Measurements from ENCODE around the gene KIF4B.
"Not testable (repeated sequence)": the region's sequence is repeated elsewhere in the genome, so short reads cannot be mapped to it uniquely, and the experiment has no call there.

KIF4B gene

DNA sequence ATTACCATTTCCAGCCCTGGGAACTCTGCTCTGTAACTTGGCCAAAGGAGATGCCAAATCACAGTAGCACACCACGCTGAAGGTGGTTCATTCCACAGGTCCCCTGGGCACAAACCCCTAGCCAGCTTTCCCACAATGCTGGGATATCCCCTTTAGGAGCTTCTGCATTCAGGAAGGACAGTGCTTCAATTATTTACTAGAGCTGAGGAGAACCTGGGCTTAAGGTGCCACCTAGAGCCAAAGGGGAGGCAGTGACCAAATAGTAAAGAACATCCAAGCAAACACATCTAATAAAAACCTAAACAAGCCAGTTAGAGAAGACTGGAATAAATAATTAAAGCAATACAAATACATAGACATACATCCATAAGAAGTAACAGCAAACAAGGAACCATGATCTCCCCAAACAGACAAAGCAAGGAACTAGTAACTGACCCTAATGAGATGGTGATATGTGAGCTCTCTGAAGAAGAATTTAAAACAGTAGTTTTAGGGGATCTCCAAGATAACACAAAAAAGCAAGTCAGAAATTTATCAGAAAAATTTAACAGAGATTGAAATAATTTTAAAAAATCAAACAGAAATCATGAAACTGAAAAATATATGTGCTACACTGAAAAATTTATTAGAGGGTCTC lies 14.6 kb downstream of the KIF4B start:
- peak; percentile 13 for DNase-seq

GRCh38 chr5:155029240-155029639 lies 15.7 kb downstream of the KIF4B start:
- Histone ChIP-seq H3K27me3 (ENCODE audit: insufficient read depth, low read depth, severe bottlenecking) (no peaks in the 10 kb centered on the region), H3K9me3 (ENCODE audit: severe bottlenecking) (peaks cover 3% of the 10 kb centered on the region), H3K4me3 (ENCODE audit: low read depth, low read length) (no peak overlapping the region), H3K36me3 (no peaks in the 10 kb centered on the region), H3K27ac (no peak overlapping the region)
- TF ChIP-seq, protein P1, sequence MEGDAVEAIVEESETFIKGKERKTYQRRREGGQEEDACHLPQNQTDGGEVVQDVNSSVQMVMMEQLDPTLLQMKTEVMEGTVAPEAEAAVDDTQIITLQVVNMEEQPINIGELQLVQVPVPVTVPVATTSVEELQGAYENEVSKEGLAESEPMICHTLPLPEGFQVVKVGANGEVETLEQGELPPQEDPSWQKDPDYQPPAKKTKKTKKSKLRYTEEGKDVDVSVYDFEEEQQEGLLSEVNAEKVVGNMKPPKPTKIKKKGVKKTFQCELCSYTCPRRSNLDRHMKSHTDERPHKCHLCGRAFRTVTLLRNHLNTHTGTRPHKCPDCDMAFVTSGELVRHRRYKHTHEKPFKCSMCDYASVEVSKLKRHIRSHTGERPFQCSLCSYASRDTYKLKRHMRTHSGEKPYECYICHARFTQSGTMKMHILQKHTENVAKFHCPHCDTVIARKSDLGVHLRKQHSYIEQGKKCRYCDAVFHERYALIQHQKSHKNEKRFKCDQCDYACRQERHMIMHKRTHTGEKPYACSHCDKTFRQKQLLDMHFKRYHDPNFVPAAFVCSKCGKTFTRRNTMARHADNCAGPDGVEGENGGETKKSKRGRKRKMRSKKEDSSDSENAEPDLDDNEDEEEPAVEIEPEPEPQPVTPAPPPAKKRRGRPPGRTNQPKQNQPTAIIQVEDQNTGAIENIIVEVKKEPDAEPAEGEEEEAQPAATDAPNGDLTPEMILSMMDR (IDR thresholded peaks at IDR 0.05; ENCODE audit: low read depth, low read length) = no peak
- no peak for DNase-seq

More for the DNA sequence above, 14.6 kb downstream of the KIF4B start:
- H3K9me3 ChIP-seq (ENCODE audit: severe bottlenecking) = peaks cover 3% of the 10 kb centered on the region
- TF ChIP-seq, protein P1 (IDR thresholded peaks at IDR 0.05; ENCODE audit: low read depth, low read length) = peak; percentile 43; the same call in 1 of the 2 replicates
- no peaks in the 10 kb centered on the region for H3K36me3 ChIP-seq
- H3K27ac ChIP-seq = no peak overlapping the region
- H3K4me3 ChIP-seq (ENCODE audit: low read depth, low read length) = no peak overlapping the region
- no peaks in the 10 kb centered on the region for H3K27me3 ChIP-seq (ENCODE audit: insufficient read depth, low read depth, severe bottlenecking)

GRCh38 chr5:155034145-155034744 lies 20.7 kb downstream of the KIF4B start:
- H3K27me3 ChIP-seq (ENCODE audit: insufficient read depth, low read depth, severe bottlenecking); H3K27ac ChIP-seq; DNase-seq; H3K9me3 ChIP-seq (ENCODE audit: severe bottlenecking); H3K4me3 ChIP-seq (ENCODE audit: low read depth, low read length); H3K36me3 ChIP-seq: not testable (repeated sequence)

DNA sequence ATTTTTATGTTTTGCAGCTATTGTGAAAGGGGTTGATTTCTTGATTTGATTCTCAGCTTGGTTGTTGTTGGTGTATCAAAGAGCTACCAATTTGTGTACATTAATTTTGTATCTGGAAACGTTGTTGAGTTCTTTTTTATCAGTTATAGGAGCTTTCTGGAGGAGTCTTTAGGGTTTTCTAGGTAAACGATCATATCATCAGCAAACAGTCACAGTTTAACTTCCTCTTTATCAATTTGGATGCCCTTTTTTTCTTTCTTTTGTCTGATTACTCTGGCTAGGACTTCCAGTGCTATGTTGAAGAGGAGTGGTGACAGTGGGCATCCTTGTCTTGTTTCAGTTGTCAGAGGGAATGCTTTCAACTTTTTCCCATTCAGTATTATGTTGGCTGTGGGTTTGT lies 21.5 kb downstream of the KIF4B start:
- H3K4me3 ChIP-seq (ENCODE audit: low read depth, low read length); H3K9me3 ChIP-seq (ENCODE audit: severe bottlenecking); H3K36me3 ChIP-seq; DNase-seq; H3K27ac ChIP-seq; H3K27me3 ChIP-seq (ENCODE audit: insufficient read depth, low read depth, severe bottlenecking): not testable (repeated sequence)

- H3K36me3 ChIP-seq = no peaks in the 10 kb centered on the region
- H3K27me3 ChIP-seq (ENCODE audit: insufficient read depth, low read depth, severe bottlenecking) = no peaks in the 10 kb centered on the region
- no peak overlapping the region for H3K4me3 ChIP-seq (ENCODE audit: low read depth, low read length)
- no peaks in the 10 kb centered on the region for H3K9me3 ChIP-seq (ENCODE audit: severe bottlenecking)
- DNase-seq = no peak
- H3K27ac ChIP-seq = no peak overlapping the region
- TF ChIP-seq, protein P1 (IDR thresholded peaks at IDR 0.05; ENCODE audit: low read depth, low read length) = no peak
Observed at GRCh38 chr5:155040984-155041653, 27.6 kb downstream of the KIF4B start.

DNA sequence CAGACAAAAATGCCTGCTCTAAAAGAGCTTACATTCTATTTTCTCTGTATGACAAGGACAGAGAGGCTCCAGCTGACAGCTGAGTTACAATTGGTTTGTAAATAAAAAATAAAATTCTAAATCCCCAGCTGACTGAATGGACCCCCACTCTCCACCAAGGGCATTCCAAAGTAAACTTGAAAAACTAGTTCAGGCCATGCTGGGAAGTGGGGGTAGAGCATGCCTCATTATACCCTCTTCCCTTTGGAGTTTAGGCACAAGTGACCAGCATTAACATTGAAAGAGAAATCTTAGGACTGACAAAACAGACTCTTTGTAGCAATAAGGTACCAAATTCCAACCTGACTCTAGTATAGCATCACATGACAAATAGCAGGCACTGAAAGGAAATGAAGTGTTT lies 31.0 kb downstream of the KIF4B start:
- Histone ChIP-seq H3K27ac (no peak overlapping the region), H3K27me3 (ENCODE audit: insufficient read depth, low read depth, severe bottlenecking) (no peaks in the 10 kb centered on the region), H3K36me3 (no peaks in the 10 kb centered on the region), H3K4me3 (ENCODE audit: low read depth, low read length) (no peak overlapping the region), H3K9me3 (ENCODE audit: severe bottlenecking) (no peaks in the 10 kb centered on the region)
- no peak for DNase-seq
- TF ChIP-seq, protein P1 (IDR thresholded peaks at IDR 0.05; ENCODE audit: low read depth, low read length) = no peak

Measured in WERI-Rb-1 (cell line).